ENCODE measurements around the gene PTPRD. TPM values are rescaled to one million over a fixed set of nuclear protein-coding genes. Genes with fewer than 3 reads are reported as not detected.

PTPRD gene
- total and polyA plus RNA-seq, 2 experiments from 2014 or later = 11.5 to 58.0 TPM

DNA sequence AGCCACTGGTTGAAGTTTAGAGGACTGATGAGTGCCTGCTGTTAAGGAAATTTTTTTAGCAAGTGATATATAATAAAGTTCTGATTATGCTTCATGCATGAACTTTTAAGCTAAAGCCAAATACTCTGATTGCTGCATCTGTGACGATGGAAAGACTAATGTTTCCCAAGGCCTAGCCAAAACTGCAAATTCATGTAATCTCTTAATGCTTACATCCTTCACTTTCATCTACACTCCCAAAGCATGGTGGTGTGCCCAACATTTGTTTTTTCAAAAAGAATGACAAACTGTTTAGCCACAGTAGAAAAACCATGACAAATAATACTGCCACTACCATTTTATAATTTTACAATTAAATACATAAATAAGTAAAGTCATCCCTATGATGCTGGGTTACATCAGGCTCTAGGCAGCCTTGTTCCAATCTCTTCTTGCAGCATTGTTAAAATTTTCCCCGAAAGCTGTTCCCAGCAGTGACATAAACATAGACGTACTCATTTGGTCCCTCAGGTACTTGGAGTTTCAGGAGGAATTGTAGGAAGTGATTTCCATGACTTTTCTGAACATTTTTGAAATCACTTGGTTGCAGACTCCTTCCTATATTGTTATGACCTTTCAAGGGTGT is 2187.9 kb downstream of the PTPRD start:
- H3K36me3 Mint-ChIP-seq (ENCODE audit: low read depth) = no peaks in the 10 kb centered on the region
- H3K27me3 Mint-ChIP-seq (ENCODE audit: insufficient read depth, low read depth, poor library complexity) = no peaks in the 10 kb centered on the region
- Histone ChIP-seq H3K36me3 (ENCODE audit: insufficient read depth) (no peaks in the 10 kb centered on the region), H3K27ac (ENCODE audit: low read depth) (no peak overlapping the region), H2AFZ (no peak overlapping the region), H3K4me1 (ENCODE audit: insufficient read depth) (peaks cover 14% of the 10 kb centered on the region), H3K4me2 (no peak overlapping the region), H3K9me2 (ENCODE audit: insufficient read depth) (no peaks in the 10 kb centered on the region), H3K27me3 (ENCODE audit: insufficient read depth) (no peaks in the 10 kb centered on the region), H4K20me1 (replicated peaks; ENCODE audit: insufficient read depth) (no peaks in the 10 kb centered on the region), H3F3A (replicated peaks; ENCODE audit: low read depth) (no peaks in the 10 kb centered on the region), H3K79me2 (replicated peaks; ENCODE audit: insufficient read depth) (no peaks in the 10 kb centered on the region), H3K4me3 (no peak overlapping the region)
- H3K4me3 Mint-ChIP-seq = no peak overlapping the region
- ATAC-seq (no peak), DNase-seq (ENCODE audit: low spot score) (no peak)
- TF ChIP-seq, protein P1, sequence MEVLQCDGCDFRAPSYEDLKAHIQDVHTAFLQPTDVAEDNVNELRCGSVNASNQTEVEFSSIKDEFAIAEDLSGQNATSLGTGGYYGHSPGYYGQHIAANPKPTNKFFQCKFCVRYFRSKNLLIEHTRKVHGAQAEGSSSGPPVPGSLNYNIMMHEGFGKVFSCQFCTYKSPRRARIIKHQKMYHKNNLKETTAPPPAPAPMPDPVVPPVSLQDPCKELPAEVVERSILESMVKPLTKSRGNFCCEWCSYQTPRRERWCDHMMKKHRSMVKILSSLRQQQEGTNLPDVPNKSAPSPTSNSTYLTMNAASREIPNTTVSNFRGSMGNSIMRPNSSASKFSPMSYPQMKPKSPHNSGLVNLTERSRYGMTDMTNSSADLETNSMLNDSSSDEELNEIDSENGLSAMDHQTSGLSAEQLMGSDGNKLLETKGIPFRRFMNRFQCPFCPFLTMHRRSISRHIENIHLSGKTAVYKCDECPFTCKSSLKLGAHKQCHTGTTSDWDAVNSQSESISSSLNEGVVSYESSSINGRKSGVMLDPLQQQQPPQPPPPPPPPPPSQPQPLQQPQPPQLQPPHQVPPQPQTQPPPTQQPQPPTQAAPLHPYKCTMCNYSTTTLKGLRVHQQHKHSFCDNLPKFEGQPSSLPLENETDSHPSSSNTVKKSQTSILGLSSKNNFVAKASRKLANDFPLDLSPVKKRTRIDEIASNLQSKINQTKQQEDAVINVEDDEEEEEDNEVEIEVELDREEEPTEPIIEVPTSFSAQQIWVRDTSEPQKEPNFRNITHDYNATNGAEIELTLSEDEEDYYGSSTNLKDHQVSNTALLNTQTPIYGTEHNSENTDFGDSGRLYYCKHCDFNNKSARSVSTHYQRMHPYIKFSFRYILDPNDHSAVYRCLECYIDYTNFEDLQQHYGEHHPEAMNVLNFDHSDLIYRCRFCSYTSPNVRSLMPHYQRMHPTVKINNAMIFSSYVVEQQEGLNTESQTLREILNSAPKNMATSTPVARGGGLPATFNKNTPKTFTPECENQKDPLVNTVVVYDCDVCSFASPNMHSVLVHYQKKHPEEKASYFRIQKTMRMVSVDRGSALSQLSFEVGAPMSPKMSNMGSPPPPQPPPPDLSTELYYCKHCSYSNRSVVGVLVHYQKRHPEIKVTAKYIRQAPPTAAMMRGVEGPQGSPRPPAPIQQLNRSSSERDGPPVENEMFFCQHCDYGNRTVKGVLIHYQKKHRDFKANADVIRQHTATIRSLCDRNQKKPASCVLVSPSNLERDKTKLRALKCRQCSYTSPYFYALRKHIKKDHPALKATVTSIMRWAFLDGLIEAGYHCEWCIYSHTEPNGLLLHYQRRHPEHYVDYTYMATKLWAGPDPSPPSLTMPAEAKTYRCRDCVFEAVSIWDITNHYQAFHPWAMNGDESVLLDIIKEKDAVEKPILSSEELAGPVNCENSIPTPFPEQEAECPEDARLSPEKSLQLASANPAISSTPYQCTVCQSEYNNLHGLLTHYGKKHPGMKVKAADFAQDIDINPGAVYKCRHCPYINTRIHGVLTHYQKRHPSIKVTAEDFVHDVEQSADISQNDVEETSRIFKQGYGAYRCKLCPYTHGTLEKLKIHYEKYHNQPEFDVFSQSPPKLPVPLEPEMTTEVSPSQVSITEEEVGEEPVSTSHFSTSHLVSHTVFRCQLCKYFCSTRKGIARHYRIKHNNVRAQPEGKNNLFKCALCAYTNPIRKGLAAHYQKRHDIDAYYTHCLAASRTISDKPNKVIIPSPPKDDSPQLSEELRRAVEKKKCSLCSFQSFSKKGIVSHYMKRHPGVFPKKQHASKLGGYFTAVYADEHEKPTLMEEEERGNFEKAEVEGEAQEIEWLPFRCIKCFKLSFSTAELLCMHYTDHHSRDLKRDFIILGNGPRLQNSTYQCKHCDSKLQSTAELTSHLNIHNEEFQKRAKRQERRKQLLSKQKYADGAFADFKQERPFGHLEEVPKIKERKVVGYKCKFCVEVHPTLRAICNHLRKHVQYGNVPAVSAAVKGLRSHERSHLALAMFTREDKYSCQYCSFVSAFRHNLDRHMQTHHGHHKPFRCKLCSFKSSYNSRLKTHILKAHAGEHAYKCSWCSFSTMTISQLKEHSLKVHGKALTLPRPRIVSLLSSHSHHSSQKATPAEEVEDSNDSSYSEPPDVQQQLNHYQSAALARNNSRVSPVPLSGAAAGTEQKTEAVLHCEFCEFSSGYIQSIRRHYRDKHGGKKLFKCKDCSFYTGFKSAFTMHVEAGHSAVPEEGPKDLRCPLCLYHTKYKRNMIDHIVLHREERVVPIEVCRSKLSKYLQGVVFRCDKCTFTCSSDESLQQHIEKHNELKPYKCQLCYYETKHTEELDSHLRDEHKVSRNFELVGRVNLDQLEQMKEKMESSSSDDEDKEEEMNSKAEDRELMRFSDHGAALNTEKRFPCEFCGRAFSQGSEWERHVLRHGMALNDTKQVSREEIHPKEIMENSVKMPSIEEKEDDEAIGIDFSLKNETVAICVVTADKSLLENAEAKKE (CRISPR knock-in tag; IDR thresholded peaks at IDR 0.05) = no peak
- TF ChIP-seq CREB1 (CRISPR knock-in tag; IDR thresholded peaks at IDR 0.05; ENCODE audit: low read depth) (no peak), JUNB (IDR thresholded peaks at IDR 0.05; ENCODE audit: unreplicated experiment) (no peak), EZH2 (IDR thresholded peaks at IDR 0.05; ENCODE audit: low read depth, unreplicated experiment) (no peak), ZNF114 (CRISPR knock-in tag; IDR thresholded peaks at IDR 0.05) (no peak), EZH2phosphoT487 (IDR thresholded peaks at IDR 0.05; ENCODE audit: unreplicated experiment) (no peak), NANOG (IDR thresholded peaks at IDR 0.05; ENCODE audit: borderline replicate concordance) (no peak), STAT1 (IDR thresholded peaks at IDR 0.05; ENCODE audit: unreplicated experiment) (no peak), POLR2AphosphoS5 (IDR thresholded peaks at IDR 0.05; ENCODE audit: low read depth) (no peak), ZNF331 (CRISPR knock-in tag; IDR thresholded peaks at IDR 0.05; ENCODE audit: low read depth) (no peak)
- TF ChIP-seq, protein P2, sequence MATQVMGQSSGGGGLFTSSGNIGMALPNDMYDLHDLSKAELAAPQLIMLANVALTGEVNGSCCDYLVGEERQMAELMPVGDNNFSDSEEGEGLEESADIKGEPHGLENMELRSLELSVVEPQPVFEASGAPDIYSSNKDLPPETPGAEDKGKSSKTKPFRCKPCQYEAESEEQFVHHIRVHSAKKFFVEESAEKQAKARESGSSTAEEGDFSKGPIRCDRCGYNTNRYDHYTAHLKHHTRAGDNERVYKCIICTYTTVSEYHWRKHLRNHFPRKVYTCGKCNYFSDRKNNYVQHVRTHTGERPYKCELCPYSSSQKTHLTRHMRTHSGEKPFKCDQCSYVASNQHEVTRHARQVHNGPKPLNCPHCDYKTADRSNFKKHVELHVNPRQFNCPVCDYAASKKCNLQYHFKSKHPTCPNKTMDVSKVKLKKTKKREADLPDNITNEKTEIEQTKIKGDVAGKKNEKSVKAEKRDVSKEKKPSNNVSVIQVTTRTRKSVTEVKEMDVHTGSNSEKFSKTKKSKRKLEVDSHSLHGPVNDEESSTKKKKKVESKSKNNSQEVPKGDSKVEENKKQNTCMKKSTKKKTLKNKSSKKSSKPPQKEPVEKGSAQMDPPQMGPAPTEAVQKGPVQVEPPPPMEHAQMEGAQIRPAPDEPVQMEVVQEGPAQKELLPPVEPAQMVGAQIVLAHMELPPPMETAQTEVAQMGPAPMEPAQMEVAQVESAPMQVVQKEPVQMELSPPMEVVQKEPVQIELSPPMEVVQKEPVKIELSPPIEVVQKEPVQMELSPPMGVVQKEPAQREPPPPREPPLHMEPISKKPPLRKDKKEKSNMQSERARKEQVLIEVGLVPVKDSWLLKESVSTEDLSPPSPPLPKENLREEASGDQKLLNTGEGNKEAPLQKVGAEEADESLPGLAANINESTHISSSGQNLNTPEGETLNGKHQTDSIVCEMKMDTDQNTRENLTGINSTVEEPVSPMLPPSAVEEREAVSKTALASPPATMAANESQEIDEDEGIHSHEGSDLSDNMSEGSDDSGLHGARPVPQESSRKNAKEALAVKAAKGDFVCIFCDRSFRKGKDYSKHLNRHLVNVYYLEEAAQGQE (IDR thresholded peaks at IDR 0.05; ENCODE audit: unreplicated experiment) = no peak
- TF ChIP-seq, protein P3, sequence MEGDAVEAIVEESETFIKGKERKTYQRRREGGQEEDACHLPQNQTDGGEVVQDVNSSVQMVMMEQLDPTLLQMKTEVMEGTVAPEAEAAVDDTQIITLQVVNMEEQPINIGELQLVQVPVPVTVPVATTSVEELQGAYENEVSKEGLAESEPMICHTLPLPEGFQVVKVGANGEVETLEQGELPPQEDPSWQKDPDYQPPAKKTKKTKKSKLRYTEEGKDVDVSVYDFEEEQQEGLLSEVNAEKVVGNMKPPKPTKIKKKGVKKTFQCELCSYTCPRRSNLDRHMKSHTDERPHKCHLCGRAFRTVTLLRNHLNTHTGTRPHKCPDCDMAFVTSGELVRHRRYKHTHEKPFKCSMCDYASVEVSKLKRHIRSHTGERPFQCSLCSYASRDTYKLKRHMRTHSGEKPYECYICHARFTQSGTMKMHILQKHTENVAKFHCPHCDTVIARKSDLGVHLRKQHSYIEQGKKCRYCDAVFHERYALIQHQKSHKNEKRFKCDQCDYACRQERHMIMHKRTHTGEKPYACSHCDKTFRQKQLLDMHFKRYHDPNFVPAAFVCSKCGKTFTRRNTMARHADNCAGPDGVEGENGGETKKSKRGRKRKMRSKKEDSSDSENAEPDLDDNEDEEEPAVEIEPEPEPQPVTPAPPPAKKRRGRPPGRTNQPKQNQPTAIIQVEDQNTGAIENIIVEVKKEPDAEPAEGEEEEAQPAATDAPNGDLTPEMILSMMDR (conservative IDR thresholded peaks at IDR 0.05; ENCODE audit: low read depth in 2 of 2) = no peak
- TF ChIP-seq, protein P4, sequence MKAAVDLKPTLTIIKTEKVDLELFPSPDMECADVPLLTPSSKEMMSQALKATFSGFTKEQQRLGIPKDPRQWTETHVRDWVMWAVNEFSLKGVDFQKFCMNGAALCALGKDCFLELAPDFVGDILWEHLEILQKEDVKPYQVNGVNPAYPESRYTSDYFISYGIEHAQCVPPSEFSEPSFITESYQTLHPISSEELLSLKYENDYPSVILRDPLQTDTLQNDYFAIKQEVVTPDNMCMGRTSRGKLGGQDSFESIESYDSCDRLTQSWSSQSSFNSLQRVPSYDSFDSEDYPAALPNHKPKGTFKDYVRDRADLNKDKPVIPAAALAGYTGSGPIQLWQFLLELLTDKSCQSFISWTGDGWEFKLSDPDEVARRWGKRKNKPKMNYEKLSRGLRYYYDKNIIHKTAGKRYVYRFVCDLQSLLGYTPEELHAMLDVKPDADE (IDR thresholded peaks at IDR 0.05) = no peak
- H3K4me1 Mint-ChIP-seq = peaks cover 13% of the 10 kb centered on the region
- H3K9me3 Mint-ChIP-seq = no peaks in the 10 kb centered on the region
- peak overlapping the region; percentile 54; the same call in 1 of the 2 replicates for H3K27ac Mint-ChIP-seq
